ENCODE measurements around the gene ROBO1. TPM values are rescaled to one million over a fixed set of nuclear protein-coding genes. Genes with fewer than 3 reads are reported as not detected.

The ROBO1 gene
- total RNA-seq, 1 donor from 2014 or later = 13.4 TPM

DNA sequence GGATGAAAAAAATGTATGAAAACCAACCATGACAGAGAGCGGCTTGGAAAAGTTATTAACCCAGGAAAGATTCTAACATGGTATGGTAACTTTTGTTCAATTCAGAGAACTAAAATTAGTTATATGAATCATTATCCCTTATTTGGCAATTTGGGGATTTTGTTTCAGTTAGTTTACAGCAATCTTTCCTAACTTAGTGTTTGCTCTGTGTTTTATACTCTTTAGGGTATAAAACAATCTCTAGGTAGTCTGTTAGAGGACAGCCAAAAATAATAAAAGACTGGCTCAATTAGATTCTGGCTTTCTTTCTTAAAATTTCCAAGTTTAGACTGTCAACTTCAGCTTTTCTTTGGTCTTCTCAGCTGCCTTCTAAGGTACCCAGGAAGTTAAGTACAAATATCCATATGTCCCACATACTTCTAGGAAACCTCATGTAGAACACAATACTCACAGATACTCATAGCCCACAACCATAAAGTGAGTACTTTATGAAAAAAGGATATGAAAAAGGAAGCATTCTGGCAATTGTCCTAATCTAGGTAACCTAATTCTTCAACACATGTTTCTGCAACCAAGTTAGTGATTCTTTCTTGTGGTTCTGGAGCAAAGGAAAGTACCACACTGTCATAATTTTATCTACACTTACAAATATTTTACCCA, 849.3 kb downstream of the ROBO1 start:
- H3K36me3 ChIP-seq = no peaks in the 10 kb centered on the region
- no peaks in the 10 kb centered on the region for H3K9me3 ChIP-seq
- H3K27me3 ChIP-seq = no peaks in the 10 kb centered on the region
- intact Hi-C loops (cut with DNase I) = no loop called here
- TF ChIP-seq, protein P1, sequence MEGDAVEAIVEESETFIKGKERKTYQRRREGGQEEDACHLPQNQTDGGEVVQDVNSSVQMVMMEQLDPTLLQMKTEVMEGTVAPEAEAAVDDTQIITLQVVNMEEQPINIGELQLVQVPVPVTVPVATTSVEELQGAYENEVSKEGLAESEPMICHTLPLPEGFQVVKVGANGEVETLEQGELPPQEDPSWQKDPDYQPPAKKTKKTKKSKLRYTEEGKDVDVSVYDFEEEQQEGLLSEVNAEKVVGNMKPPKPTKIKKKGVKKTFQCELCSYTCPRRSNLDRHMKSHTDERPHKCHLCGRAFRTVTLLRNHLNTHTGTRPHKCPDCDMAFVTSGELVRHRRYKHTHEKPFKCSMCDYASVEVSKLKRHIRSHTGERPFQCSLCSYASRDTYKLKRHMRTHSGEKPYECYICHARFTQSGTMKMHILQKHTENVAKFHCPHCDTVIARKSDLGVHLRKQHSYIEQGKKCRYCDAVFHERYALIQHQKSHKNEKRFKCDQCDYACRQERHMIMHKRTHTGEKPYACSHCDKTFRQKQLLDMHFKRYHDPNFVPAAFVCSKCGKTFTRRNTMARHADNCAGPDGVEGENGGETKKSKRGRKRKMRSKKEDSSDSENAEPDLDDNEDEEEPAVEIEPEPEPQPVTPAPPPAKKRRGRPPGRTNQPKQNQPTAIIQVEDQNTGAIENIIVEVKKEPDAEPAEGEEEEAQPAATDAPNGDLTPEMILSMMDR (IDR thresholded peaks at IDR 0.05) = no peak
- H3K4me3 ChIP-seq = no peak overlapping the region
- H3K4me1 ChIP-seq = peaks cover 0 to 7% of the 10 kb centered on the region in 2 donors
- no peak for DNase-seq (ENCODE audit: low spot score in 2 of 2)
- H3K27ac ChIP-seq = peak overlapping the region; percentile 3 to 14

DNA sequence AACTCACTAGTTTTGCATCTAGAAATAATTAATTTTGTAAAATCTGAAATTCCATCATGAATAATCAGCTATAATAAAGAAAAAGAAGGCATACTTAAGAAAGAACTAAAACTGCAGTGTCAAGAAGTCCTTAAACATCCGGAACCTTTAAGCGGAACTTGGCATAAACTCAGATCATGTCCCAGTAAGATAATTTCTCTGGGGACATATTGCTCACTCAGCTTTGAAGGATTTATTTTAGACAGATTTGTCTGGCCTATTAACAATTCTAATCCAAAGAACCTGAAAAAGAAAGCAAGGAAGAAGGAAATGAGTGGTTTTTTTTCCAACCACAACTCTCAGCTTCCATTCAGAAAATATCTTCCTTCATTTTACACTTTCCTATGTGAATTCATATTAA, 850.3 kb downstream of the ROBO1 start:
- no peak overlapping the region for H3K4me3 ChIP-seq
- H3K27ac ChIP-seq = peak overlapping the region in 1 of 2 donors; percentile 23
- H3K36me3 ChIP-seq = no peaks in the 10 kb centered on the region
- no peaks in the 10 kb centered on the region for H3K9me3 ChIP-seq
- intact Hi-C loops (cut with DNase I) = no loop called here
- H3K4me1 ChIP-seq = peaks cover 0 to 7% of the 10 kb centered on the region in 2 donors
- TF ChIP-seq, protein P1 (IDR thresholded peaks at IDR 0.05) = no peak
- no peaks in the 10 kb centered on the region for H3K27me3 ChIP-seq
- DNase-seq (ENCODE audit: low spot score in 2 of 2) = no peak

DNA sequence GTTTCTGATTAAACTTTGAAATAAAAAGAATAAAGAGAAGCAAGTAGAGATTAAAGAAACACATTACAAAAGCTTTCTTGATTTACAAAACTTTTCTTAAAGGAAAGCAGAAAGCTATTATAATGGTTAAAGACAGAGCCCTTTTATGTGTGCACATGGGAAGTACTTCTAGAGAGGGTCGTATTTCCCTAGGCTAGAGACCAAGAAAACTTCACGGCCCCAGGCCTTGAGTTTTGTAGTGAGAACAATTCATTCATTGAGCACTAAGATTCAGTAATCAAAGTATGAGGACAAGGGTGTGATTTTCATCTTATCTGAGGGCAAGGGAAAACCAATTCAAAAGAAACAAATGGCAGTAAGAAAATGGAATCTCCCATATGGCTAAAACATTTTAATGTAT, 854.1 kb downstream of the ROBO1 start:
- intact Hi-C loops (cut with DNase I) = no loop called here
- Histone ChIP-seq H3K27ac (no peak overlapping the region), H3K36me3 (no peaks in the 10 kb centered on the region), H3K27me3 (no peaks in the 10 kb centered on the region), H3K4me3 (no peak overlapping the region), H3K4me1 (peaks cover 0 to 7% of the 10 kb centered on the region in 2 donors), H3K9me3 (no peaks in the 10 kb centered on the region)
- no peak for DNase-seq (ENCODE audit: low spot score in 2 of 2)
- TF ChIP-seq, protein P1 (IDR thresholded peaks at IDR 0.05) = no peak

DNA sequence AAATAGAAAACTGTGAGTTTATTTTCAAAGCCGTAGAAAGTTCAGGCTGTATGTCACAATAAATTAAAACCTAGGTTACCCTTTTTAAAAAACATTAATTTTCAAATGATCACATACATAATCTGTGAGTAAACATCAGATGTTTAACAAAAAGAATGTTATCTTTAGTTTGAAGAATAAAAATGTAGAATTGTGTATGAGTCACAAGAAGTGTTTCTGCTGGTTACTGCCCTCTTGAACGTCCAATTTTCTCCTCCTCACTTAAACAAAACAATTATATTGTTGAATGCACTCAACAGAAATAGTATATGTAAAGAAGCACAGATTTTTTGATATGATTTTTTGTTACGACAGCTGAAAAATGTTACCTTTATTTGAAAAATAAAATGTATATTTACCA, 855.1 kb downstream of the ROBO1 start:
- intact Hi-C loops (cut with DNase I) = no loop called here
- Histone ChIP-seq H3K4me1 (no peaks in the 10 kb centered on the region), H3K27ac (no peak overlapping the region), H3K4me3 (no peak overlapping the region), H3K36me3 (no peaks in the 10 kb centered on the region), H3K9me3 (no peaks in the 10 kb centered on the region), H3K27me3 (no peaks in the 10 kb centered on the region)
- TF ChIP-seq, protein P1 (IDR thresholded peaks at IDR 0.05) = no peak
- no peak for DNase-seq (ENCODE audit: low spot score in 2 of 2)

DNA sequence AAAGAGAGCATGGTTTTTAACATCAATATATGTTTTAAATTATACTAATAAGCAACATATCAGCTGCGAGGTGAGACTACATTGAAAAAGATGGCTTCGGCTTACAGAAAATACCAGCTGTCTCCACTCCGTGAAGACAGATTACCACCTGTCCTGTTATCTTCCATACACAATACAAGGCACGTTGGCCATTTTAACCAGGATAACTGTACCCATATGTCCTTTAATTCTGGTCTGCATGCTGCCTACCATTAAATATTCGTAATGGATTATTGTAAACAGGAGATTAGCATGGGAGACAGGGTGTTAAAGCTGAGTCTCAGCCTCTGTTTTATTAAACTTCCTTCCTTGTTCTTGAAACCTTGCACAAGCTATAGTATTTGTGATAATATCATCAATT, 855.5 kb downstream of the ROBO1 start:
- H3K36me3 ChIP-seq = no peaks in the 10 kb centered on the region
- H3K4me1 ChIP-seq = no peaks in the 10 kb centered on the region
- no peak overlapping the region for H3K27ac ChIP-seq
- DNase-seq (ENCODE audit: low spot score in 2 of 2) = no peak
- TF ChIP-seq, protein P1 (IDR thresholded peaks at IDR 0.05) = no peak
- H3K27me3 ChIP-seq = no peaks in the 10 kb centered on the region
- no peaks in the 10 kb centered on the region for H3K9me3 ChIP-seq
- intact Hi-C loops (cut with DNase I) = no loop called here
- H3K4me3 ChIP-seq = no peak overlapping the region

DNA sequence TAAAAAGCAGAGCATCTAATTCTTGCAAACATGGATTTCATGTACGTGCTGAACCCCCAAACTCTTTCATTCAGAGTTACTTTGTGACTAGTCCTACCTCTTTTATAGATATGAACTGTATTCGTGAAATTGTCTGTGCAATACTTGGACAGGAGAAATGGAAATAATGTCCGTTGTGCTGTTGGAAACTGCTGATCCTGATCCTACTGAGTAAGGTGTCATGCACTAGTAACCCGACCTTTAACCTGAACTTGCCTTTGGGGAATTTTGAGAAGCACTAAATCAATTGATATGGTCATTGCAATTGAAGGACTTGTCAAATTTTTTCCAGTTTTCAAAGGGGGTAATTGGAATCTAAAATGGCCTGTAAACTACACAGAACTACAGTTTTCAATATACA, 856.4 kb downstream of the ROBO1 start:
- Histone ChIP-seq H3K9me3 (no peaks in the 10 kb centered on the region), H3K27me3 (no peaks in the 10 kb centered on the region)
- intact Hi-C loops (cut with DNase I) = no loop called here

More for the DNA sequence above, 856.4 kb downstream of the ROBO1 start:
- TF ChIP-seq, protein P1 (IDR thresholded peaks at IDR 0.05) = no peak
- Histone ChIP-seq H3K36me3 (no peaks in the 10 kb centered on the region), H3K27ac (no peak overlapping the region), H3K4me1 (no peaks in the 10 kb centered on the region), H3K4me3 (no peak overlapping the region)
- no peak for DNase-seq (ENCODE audit: low spot score in 2 of 2)

Data from ascending aorta (tissue), 2 donors.